IMR-90 (cell line): ENCODE data around the gene PIP5K1A. TPM values are rescaled to one million over a fixed set of nuclear protein-coding genes. Genes with fewer than 3 reads are reported as not detected.

ENCODE experiments used
- ATAC-seq: fragments of 200-7000 bp; cut with Tn5 transposase; 2 replicates; pipeline ENCODE4 v1.9.1; 2020; ENCODE audit warnings: low read depth, mild to moderate bottlenecking, moderate library complexity
- BruUV-seq: library from RNA; stranded (reverse); fragments of 400-500 nt; replicated peaks from 2 replicates; lab custom pipeline; 2021; lab: Mats Ljungman, UMichigan
- CTCF ChIA-PET: fragments of 300-600 bp; formaldehyde crosslinking; extraction: SDS; loops from one replicate; lab custom pipeline; 2021; ENCODE audit warnings: antibody characterized with exemption; lab: Yijun Ruan, JAX
- POLR2A ChIA-PET: fragments of 300-600 bp; sonication (Branson Sonifier 250); formaldehyde crosslinking; loops from one replicate; lab custom pipeline; 2022; ENCODE audit warnings: antibody characterized with exemption; ENCODE audit not compliant: unreplicated experiment; lab: Charles Lee
- DNase-seq: peaks from one replicate; pipeline ENCODE4 v3.0.0; 2013
- H2AFZ ChIP-seq: replicated peaks from 2 replicates; pipeline ENCODE3; 2013; ENCODE audit warnings: low read length, mild to moderate bottlenecking; ENCODE audit not compliant: poor library complexity
- H2AK5ac ChIP-seq: 2 replicates; pipeline ENCODE4 v1.6.1; 2013; ENCODE audit warnings: low read depth, low read length, inconsistent platforms
- H2AK9ac ChIP-seq: replicated peaks from 2 replicates; pipeline ENCODE3; 2013; ENCODE audit warnings: mild to moderate bottlenecking, low read depth, low read length, moderate library complexity; ENCODE audit not compliant: poor library complexity
- H2BK120ac ChIP-seq: 2 replicates; pipeline ENCODE4 v1.6.1; 2013; ENCODE audit warnings: low read depth, low read length, inconsistent platforms
- H2BK15ac ChIP-seq: 3 replicates; pipeline ENCODE4 v1.6.1; 2013; ENCODE audit warnings: low read depth, low read length, inconsistent platforms
- H2BK20ac ChIP-seq: 2 replicates; pipeline ENCODE4 v1.6.1; 2013; ENCODE audit warnings: low read depth, mild to moderate bottlenecking, inconsistent platforms, low read length, moderate library complexity
- H2BK5ac ChIP-seq: 2 replicates; pipeline ENCODE4 v1.6.1; 2013; ENCODE audit warnings: mild to moderate bottlenecking, low read depth, low read length, inconsistent platforms; ENCODE audit not compliant: poor library complexity, severe bottlenecking
- H3K14ac ChIP-seq: replicated peaks from 2 replicates; pipeline ENCODE4 v1.6.1; 2013; ENCODE audit warnings: low read depth, low read length, inconsistent platforms
- H3K18ac ChIP-seq: 2 replicates; pipeline ENCODE4 v1.6.1; 2013; ENCODE audit warnings: low read depth, low read length, control low read depth
- H3K23ac ChIP-seq: 2 replicates; pipeline ENCODE4 v1.6.1; 2013; ENCODE audit warnings: low read depth, low read length, inconsistent platforms
- H3K27ac ChIP-seq: 2 replicates; pipeline ENCODE4 v1.5.1; 2013; ENCODE audit warnings: mild to moderate bottlenecking, control low read depth, low read length; ENCODE audit not compliant: insufficient read depth
- H3K27me3 ChIP-seq: 2 replicates; pipeline ENCODE4 v1.6.1; 2013; ENCODE audit warnings: low read length; ENCODE audit not compliant: control insufficient read depth, insufficient read depth
- H3K36me3 ChIP-seq: 2 replicates; pipeline ENCODE4 v1.6.1; 2013; ENCODE audit warnings: low read length, mixed read lengths; ENCODE audit not compliant: control insufficient read depth, insufficient read depth
- H3K4ac ChIP-seq: 2 replicates; pipeline ENCODE4 v1.6.1; 2013; ENCODE audit warnings: low read depth, low read length, inconsistent platforms
- H3K4me1 ChIP-seq: 2 replicates; pipeline ENCODE4 v1.6.1; 2013; ENCODE audit warnings: low read length, mixed read lengths; ENCODE audit not compliant: control insufficient read depth, insufficient read depth
- H3K4me2 ChIP-seq: 2 replicates; pipeline ENCODE4 v1.6.1; 2013; ENCODE audit warnings: low read depth, mild to moderate bottlenecking, control low read depth, low read length, moderate library complexity
- H3K4me3 ChIP-seq: 2 replicates; pipeline ENCODE4 v1.5.1; 2013; ENCODE audit warnings: low read depth, mild to moderate bottlenecking, control low read depth, low read length, moderate library complexity; ENCODE audit not compliant: insufficient read depth
- H3K56ac ChIP-seq: 2 replicates; pipeline ENCODE4 v1.6.1; 2013; ENCODE audit warnings: low read length, inconsistent platforms; ENCODE audit not compliant: insufficient read depth; ENCODE audit errors: extremely low read depth
- H3K79me1 ChIP-seq, 2 experiments: 2 replicates each; pipeline ENCODE4 v1.6.1; 2013; ENCODE audit warnings: low read length in 2 of 2, inconsistent platforms in 1 of 2, low read depth in 1 of 2
- H3K9ac ChIP-seq: 2 replicates; pipeline ENCODE4 v1.6.1; 2013; ENCODE audit warnings: low read depth, low read length, control low read depth
- H3K9me1 ChIP-seq: 2 replicates; pipeline ENCODE4 v1.6.1; 2013; ENCODE audit warnings: low read length, inconsistent platforms; ENCODE audit not compliant: insufficient read depth
- H3K9me3 ChIP-seq: 2 replicates; pipeline ENCODE4 v1.6.1; 2013; ENCODE audit warnings: low read length; ENCODE audit not compliant: control insufficient read depth, insufficient read depth
- H4K20me1 ChIP-seq: 2 replicates; pipeline ENCODE4 v1.6.1; 2013; ENCODE audit warnings: low read length, inconsistent platforms; ENCODE audit not compliant: insufficient read depth
- H4K5ac ChIP-seq: 2 replicates; pipeline ENCODE4 v1.6.1; 2013; ENCODE audit warnings: mild to moderate bottlenecking, low read depth, low read length, control low read depth
- H4K8ac ChIP-seq, 2 experiments: 2 replicates each; pipeline ENCODE4 v1.6.1; 2013; ENCODE audit warnings: low read depth in 2 of 2, low read length in 2 of 2, control low read depth in 1 of 2, inconsistent platforms in 1 of 2
- H4K91ac ChIP-seq: 2 replicates; pipeline ENCODE4 v1.6.1; 2013; ENCODE audit warnings: low read depth, low read length, inconsistent platforms; ENCODE audit not compliant: insufficient read depth
- BHLHE40 ChIP-seq: fragments of 150-350 bp; IDR thresholded peaks from 2 replicates; pipeline ENCODE4 v1.6.1; 2016; ENCODE audit warnings: mild to moderate bottlenecking, low read depth, low read length
- CEBPB ChIP-seq: IDR thresholded peaks from 2 replicates; pipeline ENCODE4 v1.6.1; 2012; ENCODE audit warnings: low read depth, low read length, improper control_type of control experiment
- CHD1 ChIP-seq: IDR thresholded peaks from 2 replicates; pipeline ENCODE4 v1.6.1; 2012; ENCODE audit warnings: low read depth, low read length, improper control_type of control experiment
- CTCF ChIP-seq: conservative IDR thresholded peaks from 2 replicates; pipeline ENCODE4 v1.5.1; 2012; ENCODE audit warnings: mild to moderate bottlenecking, low read depth, low read length, improper control_type of control experiment
- FOS ChIP-seq: fragments of 150-350 bp; IDR thresholded peaks from 2 replicates; pipeline ENCODE4 v1.6.1; 2016; ENCODE audit warnings: low read depth, low read length
- MAFK ChIP-seq: IDR thresholded peaks from 2 replicates; pipeline ENCODE4 v1.6.1; 2012; ENCODE audit warnings: low read depth, low read length, improper control_type of control experiment
- MAZ ChIP-seq: IDR thresholded peaks from 2 replicates; pipeline ENCODE4 v1.6.1; 2012; ENCODE audit warnings: low read depth, mild to moderate bottlenecking, low read length, improper control_type of control experiment, moderate library complexity, borderline replicate concordance
- POLR2A ChIP-seq: IDR thresholded peaks from 2 replicates; pipeline ENCODE4 v1.6.1; 2012; ENCODE audit warnings: mild to moderate bottlenecking, low read depth, low read length
- RAD21 ChIP-seq: IDR thresholded peaks from 2 replicates; pipeline ENCODE4 v1.6.1; 2012; ENCODE audit warnings: low read length, improper control_type of control experiment
- RFX5 ChIP-seq: IDR thresholded peaks from 2 replicates; pipeline ENCODE4 v1.8.0; 2012; ENCODE audit warnings: low read depth, mild to moderate bottlenecking, low read length, moderate library complexity
- USF2 ChIP-seq: fragments of 150-350 bp; IDR thresholded peaks from 2 replicates; pipeline ENCODE4 v1.6.1; 2017; ENCODE audit warnings: mild to moderate bottlenecking, antibody characterized with exemption, low read length, low read depth
- WGBS, 2 experiments: methylation state at CpG; one replicate each; pipeline versions ENCODE4 v1.1.5 to v1.1.7; 2013; ENCODE audit warnings: missing lambda C conversion rate in 2 of 2; ENCODE audit not compliant: insufficient read length in 1 of 2; ENCODE audit errors: extremely low coverage in 2 of 2; 5-methylcytosine and 5-hydroxymethylcytosine counted together
- dilution Hi-C: fragments of 300-500 bp; cut with HindIII; formaldehyde crosslinking; loops from one replicate; pipeline ENCODE4 v1.14.3; 2018; ENCODE audit warnings: low sequenced_read_pairs; ENCODE audit not compliant: unreplicated experiment
- in situ Hi-C: fragments of 300-500 bp; cut with MboI; formaldehyde crosslinking; loops from 3 replicates; pipeline ENCODE4 v1.14.3; 2019; ENCODE audit warnings: low sequenced_read_pairs, inconsistent platforms, mixed read lengths
- intact Hi-C: fragments of 100-400 bp; cut with micrococcal nuclease; formaldehyde crosslinking; loops from 2 replicates; pipeline ENCODE4 v1.10.0; 2022
- polyA plus RNA-seq, 3 experiments: library from polyadenylated mRNA; depleted of rRNA; stranded (reverse); fragments of >200 nt; gene quantifications; 2 replicates each; pipeline ENCODE4 v1.2.3, GENCODE V29; 2012; ENCODE audit warnings: low replicate concordance in 1 of 3
- total RNA-seq: library from RNA; depleted of rRNA; stranded (reverse); fragments of >200 nt; gene quantifications from 2 replicates; pipeline ENCODE4 v1.2.3, GENCODE V29; 2012
- TF ChIP-seq, protein P1 (sequence below): fragments of 150-350 bp; IDR thresholded peaks from 2 replicates; pipeline ENCODE4 v1.6.1; 2016; ENCODE audit warnings: low read depth, mild to moderate bottlenecking, low read length, moderate library complexity, borderline replicate concordance

PIP5K1A gene
- total and polyA plus RNA-seq, 2 of the 4 experiments (the other 2 are of a cell fraction), result 59.1 to 105 TPM

DNA sequence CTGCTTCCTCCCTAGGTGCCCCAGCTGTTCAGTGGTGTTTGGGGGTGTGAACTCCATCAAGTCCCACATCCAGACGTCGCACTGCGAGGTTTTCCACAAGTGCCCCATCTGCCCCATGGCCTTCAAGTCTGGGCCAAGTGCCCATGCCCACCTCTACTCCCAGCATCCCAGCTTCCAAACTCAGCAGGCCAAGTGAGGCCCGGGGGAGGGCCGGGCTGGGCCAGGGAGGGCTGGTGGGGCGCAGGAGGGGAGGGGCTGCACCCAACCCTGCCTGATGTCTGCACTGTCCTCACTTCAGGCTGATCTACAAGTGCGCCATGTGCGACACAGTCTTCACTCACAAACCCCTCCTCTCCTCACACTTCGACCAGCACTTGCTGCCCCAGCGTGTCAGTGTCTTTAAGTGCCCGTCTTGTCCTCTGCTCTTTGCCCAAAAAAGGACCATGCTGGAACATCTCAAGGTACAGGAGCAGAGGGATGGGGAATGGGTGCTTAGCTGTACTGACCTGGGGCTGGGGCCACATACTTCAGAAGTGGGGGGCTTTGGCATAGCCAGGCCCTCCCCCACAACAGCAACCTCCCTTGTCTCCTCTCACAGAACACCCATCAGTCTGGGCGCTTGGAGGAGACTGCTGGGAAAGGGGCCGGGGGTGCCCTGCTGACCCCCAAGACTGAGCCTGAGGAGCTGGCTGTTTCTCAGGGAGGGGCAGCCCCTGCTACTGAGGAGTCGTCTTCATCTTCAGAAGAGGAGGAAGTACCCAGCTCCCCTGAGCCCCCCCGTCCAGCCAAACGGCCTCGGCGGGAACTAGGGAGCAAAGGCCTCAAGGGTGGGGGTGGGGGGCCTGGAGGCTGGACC is 91.0 kb downstream of the PIP5K1A start (continued):
- no peak for TF ChIP-seq MAZ

- no peak overlapping the region for H3K14ac ChIP-seq
- no peak overlapping the region for H3K27ac ChIP-seq
- no peak overlapping the region for H3K4me2 ChIP-seq
- H3K9me1 ChIP-seq, result no peaks in the 10 kb centered on the region
- DNase-seq (no peak), ATAC-seq (no peak)
- intact Hi-C loops, result no loop called here
- no peak overlapping the region for H4K5ac ChIP-seq
- no peaks in the 10 kb centered on the region for H3K9me3 ChIP-seq
- peaks cover 86% of the 10 kb centered on the region for H3K36me3 ChIP-seq
- ChIA-PET POLR2A (no interaction called here), CTCF (no interaction called here)
- no peak overlapping the region for H3K4ac ChIP-seq
- H2BK120ac ChIP-seq, result no peak overlapping the region
- no peak overlapping the region for H3K56ac ChIP-seq
- H2AK9ac ChIP-seq, result peak overlapping the region; percentile 9
- H2BK15ac ChIP-seq, result no peak overlapping the region
- H4K20me1 ChIP-seq, result peaks cover 24% of the 10 kb centered on the region
- in situ Hi-C loops, result no loop called here
- no peak overlapping the region for H3K9ac ChIP-seq
- no peak overlapping the region for H2AK5ac ChIP-seq
- no peaks in the 10 kb centered on the region for H3K4me1 ChIP-seq
- no peak overlapping the region for H3K4me3 ChIP-seq
- H3K18ac ChIP-seq, result no peak overlapping the region
- dilution Hi-C loops, result no loop called here
- peaks cover 8 to 50% of the 10 kb centered on the region in 2 experiments for H3K79me1 ChIP-seq
- no TSS peak for BruUV-seq
- no peak overlapping the region for H4K91ac ChIP-seq
- H2AFZ ChIP-seq, result no peak overlapping the region
- no peak overlapping the region for H3K23ac ChIP-seq
- H3K27me3 ChIP-seq, result no peaks in the 10 kb centered on the region
- no peak overlapping the region for H2BK20ac ChIP-seq
- no peak overlapping the region for H2BK5ac ChIP-seq
- WGBS, 2 experiments, result 93% methylated on average over 11 of the region's 21 CpGs; no CpG with 5 or more reads in 1 of the 2 experiments
- no peak overlapping the region for H4K8ac ChIP-seq
- TF ChIP-seq USF2 (no peak), CTCF (no peak), RFX5 (no peak), FOS (no peak), CHD1 (no peak), RAD21 (no peak), MAFK (no peak), CEBPB (no peak), POLR2A (no peak), BHLHE40 (no peak)
- TF ChIP-seq, protein P1, sequence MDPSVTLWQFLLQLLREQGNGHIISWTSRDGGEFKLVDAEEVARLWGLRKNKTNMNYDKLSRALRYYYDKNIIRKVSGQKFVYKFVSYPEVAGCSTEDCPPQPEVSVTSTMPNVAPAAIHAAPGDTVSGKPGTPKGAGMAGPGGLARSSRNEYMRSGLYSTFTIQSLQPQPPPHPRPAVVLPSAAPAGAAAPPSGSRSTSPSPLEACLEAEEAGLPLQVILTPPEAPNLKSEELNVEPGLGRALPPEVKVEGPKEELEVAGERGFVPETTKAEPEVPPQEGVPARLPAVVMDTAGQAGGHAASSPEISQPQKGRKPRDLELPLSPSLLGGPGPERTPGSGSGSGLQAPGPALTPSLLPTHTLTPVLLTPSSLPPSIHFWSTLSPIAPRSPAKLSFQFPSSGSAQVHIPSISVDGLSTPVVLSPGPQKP, result no peak
Observed at GRCh38 chr1:151289991-151290708, 91.8 kb downstream of the PIP5K1A start.
